NT2/D1 (cell line): Measurements from ENCODE around the gene OR10J1.

Experiments used
- YY1 ChIP-seq: IDR thresholded peaks from 2 replicates; pipeline ENCODE4 v1.6.1; 2011; ENCODE audit not compliant: insufficient read length, insufficient read depth
- ZNF274 ChIP-seq: IDR thresholded peaks from 2 replicates; pipeline ENCODE4 v1.6.1; 2011; ENCODE audit warnings: mild to moderate bottlenecking, low read depth, low read length

- TF ChIP-seq YY1 = no peak
- TF ChIP-seq ZNF274 = no peak
Measured at GRCh38 chr1:159439422-159439821, at the start of gene OR10J1.
